Peyer's patch (tissue), 4 donors: Measurements from ENCODE around the gene VTCN1.

ENCODE experiments used
- CTCF ChIP-seq, 6 experiments: fragments of 450-650 bp in 4 of 6; fragments of 200-600 bp in 2 of 6; sonication (generic) in 1 of 6; IDR thresholded peaks; one replicate each; pipeline ENCODE4 v1.5.1; 2017 to 2019; ENCODE audit warnings: antibody characterized with exemption in 6 of 6, mild to moderate bottlenecking in 3 of 6, moderate library complexity in 1 of 6
- POLR2A ChIP-seq, 2 donors: fragments of 450-650 bp; IDR thresholded peaks; one replicate each; pipeline ENCODE4 v1.5.1; 2017; ENCODE audit warnings: antibody characterized with exemption in 2 of 2, mild to moderate bottlenecking in 2 of 2, moderate library complexity in 2 of 2

- no peak for TF ChIP-seq CTCF (IDR thresholded peaks at IDR 0.05)
- TF ChIP-seq POLR2A (IDR thresholded peaks at IDR 0.05): no peak
These were observed 73.4 kb downstream of the VTCN1 start for GRCh38 chr1:117137281-117137855.
